ENCODE data around the gene GDE1. TPM values are rescaled to one million over a fixed set of nuclear protein-coding genes. Genes with fewer than 3 reads are reported as not detected.
A peak's percentile ranks its signal among the peaks of the same experiment; 100 is the strongest.

GDE1 gene
- total RNA-seq, 1 experiment from 2014 or later = 48.7 TPM

GRCh38 chr16:19524356-19524615 is 2.4 kb upstream of the GDE1 start:
- H3K27ac Mint-ChIP-seq (ENCODE audit: unreplicated experiment) = no peak overlapping the region
- H3K9me3 ChIP-seq = no peaks in the 10 kb centered on the region
- DNase-seq = no peak
- no TSS peak for BruUV-seq (replicated peaks)
- peaks cover 11% of the 10 kb centered on the region for H3K4me1 Mint-ChIP-seq (ENCODE audit: low read depth, unreplicated experiment)
- peak overlapping the region; percentile 79 for H3K4me3 Mint-ChIP-seq (ENCODE audit: unreplicated experiment)
- CTCF ChIA-PET = interaction anchor here (0.6 to 1.8 kb wide), 3 partner anchors 22 to 59 kb away, joined by 3 to 4 read pairs (median 3); no protein-coding TSS in a partner anchor
- no peaks in the 10 kb centered on the region for H3K27me3 Mint-ChIP-seq (ENCODE audit: insufficient read depth, unreplicated experiment)
- POLR2A ChIA-PET = interaction anchor here (0.6 kb wide), 1 partner anchor 59 kb away, joined by 3 read pairs; no protein-coding TSS in a partner anchor
- H3K36me3 Mint-ChIP-seq (ENCODE audit: insufficient read depth, unreplicated experiment) = peaks cover 17% of the 10 kb centered on the region
- H3K36me3 ChIP-seq (ENCODE audit: control insufficient read depth, insufficient read depth, low read length) = no peaks in the 10 kb centered on the region
- peak overlapping the region; percentile 82 for H3K4me3 ChIP-seq (ENCODE audit: low read depth, low read length)
- H3K27me3 ChIP-seq (replicated peaks; ENCODE audit: control insufficient read depth, insufficient read depth, low read length) = no peaks in the 10 kb centered on the region
- peaks cover 11% of the 10 kb centered on the region; the same call in 1 of the 2 replicates for H3K4me1 ChIP-seq
- H3K9me3 Mint-ChIP-seq (ENCODE audit: unreplicated experiment) = no peaks in the 10 kb centered on the region
- TF ChIP-seq CTCF (IDR thresholded peaks at IDR 0.05; ENCODE audit: insufficient read depth in 1 of 2, low read depth in 1 of 2, low read length in 1 of 2, severe bottlenecking in 1 of 2, unreplicated experiment in 1 of 2) = no peak
- intact Hi-C loops (cut with micrococcal nuclease; ENCODE audit: unreplicated experiment) = no loop called here

- H3K4me1 ChIP-seq = peaks cover 11% of the 10 kb centered on the region; the same call in 1 of the 2 replicates
- no peaks in the 10 kb centered on the region for H3K9me3 Mint-ChIP-seq (ENCODE audit: unreplicated experiment)
- peak within 1 kb of the TSS; percentile 82 for H3K4me3 ChIP-seq (ENCODE audit: low read depth, low read length)
- ChIA-PET CTCF (interaction anchor here (0.6 to 1.8 kb wide), 3 partner anchors 21 to 60 kb away, joined by 3 to 4 read pairs (median 3); no protein-coding TSS in a partner anchor), POLR2A (interaction anchor here (0.6 kb wide), 1 partner anchor 60 kb away, joined by 3 read pairs; no protein-coding TSS in a partner anchor)
- H3K36me3 ChIP-seq (ENCODE audit: control insufficient read depth, insufficient read depth, low read length) = no peaks in the 10 kb centered on the region
- H3K27me3 Mint-ChIP-seq (ENCODE audit: insufficient read depth, unreplicated experiment) = no peaks in the 10 kb centered on the region
- BruUV-seq (replicated peaks) = no TSS peak
- H3K4me1 Mint-ChIP-seq (ENCODE audit: low read depth, unreplicated experiment) = peaks cover 11% of the 10 kb centered on the region
- DNase-seq = peak; percentile 92 to 94
- intact Hi-C loops (cut with micrococcal nuclease; ENCODE audit: unreplicated experiment) = loop anchor here (2.0 kb wide), 1 partner anchor 733 kb away; the partner anchor contains the start of gene RPS15A
- no peaks in the 10 kb centered on the region for H3K9me3 ChIP-seq
- H3K27ac Mint-ChIP-seq (ENCODE audit: unreplicated experiment) = peak within 1 kb of the TSS; percentile 77
- peaks cover 12% of the 10 kb centered on the region for H3K36me3 Mint-ChIP-seq (ENCODE audit: insufficient read depth, unreplicated experiment)
- TF ChIP-seq CTCF (IDR thresholded peaks at IDR 0.05; ENCODE audit: insufficient read depth in 1 of 2, low read depth in 1 of 2, low read length in 1 of 2, severe bottlenecking in 1 of 2, unreplicated experiment in 1 of 2) = no peak
- no peaks in the 10 kb centered on the region for H3K27me3 ChIP-seq (replicated peaks; ENCODE audit: control insufficient read depth, insufficient read depth, low read length)
- H3K4me3 Mint-ChIP-seq (ENCODE audit: unreplicated experiment) = peak within 1 kb of the TSS; percentile 79
Measured at GRCh38 chr16:19523559-19524355, 1.9 kb upstream of the GDE1 start, which contains the start of gene CCP110. Gene CCP110, plus strand, starts transcription at chr16:19523942. Its CDS starts 3,940 bp downstream, at chr16:19527882.

GRCh38 chr16:19523184-19523558 is 1.3 kb upstream of the GDE1 start:
- intact Hi-C loops (cut with micrococcal nuclease; ENCODE audit: unreplicated experiment) = loop anchor here (2.0 kb wide), 1 partner anchor 732 kb away; the partner anchor contains the start of gene RPS15A
- Histone ChIP-seq H3K9me3 (no peaks in the 10 kb centered on the region), H3K4me3 (ENCODE audit: low read depth, low read length) (no peak overlapping the region), H3K4me1 (peaks cover 11% of the 10 kb centered on the region; the same call in 1 of the 2 replicates), H3K27me3 (replicated peaks; ENCODE audit: control insufficient read depth, insufficient read depth, low read length) (no peaks in the 10 kb centered on the region), H3K36me3 (ENCODE audit: control insufficient read depth, insufficient read depth, low read length) (no peaks in the 10 kb centered on the region)
- POLR2A ChIA-PET = no interaction called here
- Mint-ChIP-seq H3K27ac (ENCODE audit: unreplicated experiment) (no peak overlapping the region), H3K4me1 (ENCODE audit: low read depth, unreplicated experiment) (peaks cover 11% of the 10 kb centered on the region), H3K27me3 (ENCODE audit: insufficient read depth, unreplicated experiment) (no peaks in the 10 kb centered on the region), H3K9me3 (ENCODE audit: unreplicated experiment) (no peaks in the 10 kb centered on the region), H3K4me3 (ENCODE audit: unreplicated experiment) (peak overlapping the region; percentile 79), H3K36me3 (ENCODE audit: insufficient read depth, unreplicated experiment) (peaks cover 12% of the 10 kb centered on the region)
- DNase-seq = no peak
- CTCF ChIA-PET = interaction anchor here (1.8 kb wide), 1 partner anchor 21 kb away, joined by 4 read pairs; no protein-coding TSS in a partner anchor
- TF ChIP-seq CTCF (IDR thresholded peaks at IDR 0.05; ENCODE audit: insufficient read depth in 1 of 2, low read depth in 1 of 2, low read length in 1 of 2, severe bottlenecking in 1 of 2, unreplicated experiment in 1 of 2) = no peak
- no TSS peak for BruUV-seq (replicated peaks)
